NB4 (cell line): ENCODE measurements around the gene LIN28A.

Experiments used
- DNase-seq: peaks from one replicate; pipeline ENCODE4 v3.0.0; 2010; ENCODE audit warnings: low read depth
- H3K4me3 ChIP-seq: one replicate; pipeline ENCODE4 v1.5.1; 2011; ENCODE audit warnings: mild to moderate bottlenecking, low read depth, low read length, moderate library complexity
- CTCF ChIP-seq: IDR thresholded peaks from one replicate; pipeline ENCODE4 v1.5.1; 2012; ENCODE audit warnings: low read depth, low read length
- MYC ChIP-seq: IDR thresholded peaks from 2 replicates; pipeline ENCODE4 v1.6.1; 2011; ENCODE audit warnings: low read depth, low read length
- POLR2A ChIP-seq: IDR thresholded peaks from 2 replicates; pipeline ENCODE4 v1.6.1; 2011; ENCODE audit warnings: mild to moderate bottlenecking; ENCODE audit not compliant: insufficient read length; ENCODE audit errors: extremely low read depth
- TF ChIP-seq, protein P1 (sequence below): IDR thresholded peaks from 2 replicates; pipeline ENCODE4 v1.6.1; 2011; ENCODE audit warnings: low read depth, low read length

The LIN28A gene

DNA sequence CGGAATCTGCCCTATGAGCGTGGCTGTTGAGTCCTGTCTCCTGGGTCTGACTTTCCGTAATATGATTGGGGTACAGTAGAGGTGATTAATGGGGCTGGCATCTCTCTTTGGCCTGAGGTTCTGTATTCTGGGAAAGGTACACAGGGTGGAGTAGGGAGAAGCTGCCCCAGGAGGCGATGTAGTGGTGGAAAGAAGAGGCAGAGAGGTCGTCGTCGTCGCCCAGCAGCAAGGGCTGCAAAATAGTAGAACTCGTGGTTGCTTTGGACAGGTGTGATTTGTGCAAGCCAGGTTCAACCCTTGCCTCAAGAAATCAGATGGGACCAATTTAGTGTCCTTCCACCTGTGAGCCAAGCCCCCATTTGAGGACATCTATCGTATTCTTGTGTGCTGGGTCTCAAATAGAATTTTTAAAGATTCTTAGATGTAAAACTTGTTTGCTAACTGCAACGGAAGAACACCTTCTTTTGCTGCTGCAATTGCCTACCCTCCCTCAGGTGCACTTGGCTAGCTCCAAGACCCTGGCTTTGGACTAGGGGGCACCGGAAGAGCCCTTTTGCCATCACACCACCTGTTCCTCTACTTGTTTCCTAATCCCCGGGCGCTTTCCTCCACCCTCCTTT lies 60.4 kb downstream of the LIN28A start:
- peak overlapping the region; percentile 73 for H3K4me3 ChIP-seq
- TF ChIP-seq, protein P1, sequence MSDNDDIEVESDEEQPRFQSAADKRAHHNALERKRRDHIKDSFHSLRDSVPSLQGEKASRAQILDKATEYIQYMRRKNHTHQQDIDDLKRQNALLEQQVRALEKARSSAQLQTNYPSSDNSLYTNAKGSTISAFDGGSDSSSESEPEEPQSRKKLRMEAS, result no peak
- peak; percentile 19 for DNase-seq

DNA sequence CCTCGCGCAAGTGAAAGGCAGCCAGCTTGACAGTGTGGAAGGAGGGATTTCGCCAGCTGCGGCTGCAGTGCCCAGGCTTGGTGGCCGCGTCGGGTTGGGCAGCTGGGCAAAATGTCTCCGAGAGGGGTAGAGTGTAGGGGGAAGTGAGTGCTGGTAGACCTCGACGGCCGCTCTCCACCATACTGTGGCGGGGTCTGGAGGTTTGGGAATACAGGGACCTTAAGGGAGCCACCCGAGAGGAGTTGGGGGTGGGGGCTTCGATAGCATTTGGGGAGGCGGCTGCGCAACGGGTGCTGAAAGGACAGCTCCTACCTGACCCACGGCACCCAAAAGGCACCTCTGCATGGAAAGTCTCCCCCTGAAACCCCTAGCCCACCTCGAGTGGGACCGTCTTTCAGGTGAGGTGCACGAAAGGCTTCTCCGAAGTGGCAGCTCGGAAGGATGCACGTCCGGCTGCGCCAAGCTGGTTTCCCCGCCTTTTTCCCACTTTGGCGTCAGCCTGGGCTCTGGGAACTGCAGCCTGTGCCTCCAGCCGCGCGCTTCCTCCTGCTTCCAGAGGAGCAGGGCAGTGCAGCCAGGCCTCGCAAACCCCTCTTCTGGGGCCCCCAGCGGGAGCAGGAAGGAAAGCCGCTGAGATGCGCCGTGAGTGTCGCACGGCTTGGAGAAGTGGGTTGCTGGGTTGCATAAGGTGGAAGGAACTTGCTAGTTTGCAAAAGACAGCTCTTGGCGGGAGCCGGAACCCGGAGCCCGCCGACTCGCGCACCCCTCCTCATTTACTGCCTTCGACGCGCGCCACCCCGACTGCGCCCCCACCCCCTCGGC lies 61.1 kb downstream of the LIN28A start:
- no peak for TF ChIP-seq POLR2A
- TF ChIP-seq, protein P1, result 0 out of 2 replicates have a peak, but pooled peaks have one; percentile 1
- TF ChIP-seq CTCF, result no peak
- TF ChIP-seq MYC, result peak; percentile 57
- H3K4me3 ChIP-seq, result peak overlapping the region; percentile 73
- peak; percentile 95 for DNase-seq

DNA sequence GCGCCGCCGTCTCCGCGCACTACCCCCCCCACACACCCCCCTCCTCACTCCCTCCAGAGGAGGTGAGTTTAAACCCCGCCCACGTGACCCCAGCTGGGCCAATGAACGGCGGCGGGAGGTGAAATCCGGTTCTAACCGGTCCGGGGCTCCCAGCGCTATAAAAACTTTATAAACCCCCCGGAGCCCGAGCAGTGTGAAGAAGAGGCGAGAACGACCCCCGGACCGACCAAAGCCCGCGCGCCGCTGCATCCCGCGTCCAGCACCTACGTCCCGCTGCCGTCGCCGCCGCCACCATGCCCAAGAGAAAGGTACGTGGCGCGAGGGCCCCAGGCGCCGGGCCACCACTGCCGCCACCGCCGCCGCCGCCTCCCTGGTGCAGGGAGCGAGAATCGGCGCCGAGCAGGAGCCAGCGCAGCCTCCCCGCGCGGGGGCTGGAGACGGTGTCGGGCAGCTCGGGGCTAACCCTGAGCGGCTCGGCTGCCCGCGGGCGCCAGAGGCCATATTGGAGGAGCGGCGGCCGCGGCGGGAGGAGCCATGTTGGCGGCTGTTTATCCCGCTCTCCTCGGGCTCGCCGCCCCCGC lies 61.8 kb downstream of the LIN28A start, which contains the start of gene HMGN2:
HMGN2 (plus strand) TSS at position 121 of the 581 bp plus-strand sequence; CDS start at position 294, 173 bp downstream.
- TF ChIP-seq POLR2A, result peak; percentile 75
- TF ChIP-seq MYC, result no peak
- TF ChIP-seq CTCF, result no peak
- TF ChIP-seq, protein P1, result peak; percentile 88
- DNase-seq, result no peak
- peak within 1 kb of the TSS; percentile 97 for H3K4me3 ChIP-seq

DNA sequence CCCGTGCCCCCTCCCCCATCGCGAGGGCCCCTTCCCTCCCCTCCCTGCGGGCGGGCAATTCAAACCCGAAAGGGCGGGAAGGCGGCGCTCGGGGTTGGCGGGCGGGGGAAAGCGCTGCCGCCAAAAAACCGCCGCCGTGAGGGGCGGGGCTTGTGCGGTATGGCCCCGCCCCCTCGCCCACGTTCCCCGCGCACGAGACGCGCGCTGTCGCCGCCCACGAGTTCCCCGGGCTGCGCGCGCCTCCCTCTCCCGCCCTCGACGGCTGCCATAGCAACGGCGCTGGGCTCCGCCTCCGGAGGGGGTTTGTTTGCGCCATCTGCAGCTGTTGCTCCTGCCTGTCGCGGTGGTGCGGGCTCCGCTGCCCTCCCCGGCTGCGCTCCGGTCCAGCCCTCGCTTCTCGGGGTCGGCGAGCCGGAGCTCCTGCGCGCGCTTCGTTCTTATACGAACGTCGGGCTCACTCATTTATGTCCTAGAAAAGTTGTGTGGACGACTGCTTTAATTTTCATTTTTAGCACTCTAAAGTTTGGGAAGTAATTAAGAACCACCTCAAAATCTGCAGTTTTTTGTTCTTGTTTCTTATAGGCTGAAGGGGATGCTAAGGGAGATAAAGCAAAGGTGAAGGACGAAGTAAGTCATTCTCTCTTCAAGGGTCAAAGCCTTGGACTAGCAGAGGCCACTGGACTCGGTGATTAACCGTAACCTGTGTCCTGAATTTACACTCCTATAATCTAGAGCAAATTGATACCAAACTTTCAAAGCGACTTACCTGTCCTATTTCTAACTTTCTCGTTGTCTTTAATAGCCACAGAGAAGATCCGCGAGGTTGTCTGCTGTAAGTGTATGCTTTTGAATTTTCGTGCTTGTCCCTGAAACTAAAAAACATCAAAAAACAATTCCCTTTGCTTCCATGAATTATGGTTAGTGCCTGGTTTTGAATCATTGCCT lies 62.6 kb downstream of the LIN28A start:
- TF ChIP-seq, protein P1, result peak; percentile 82
- peak; percentile 85 for TF ChIP-seq MYC
- TF ChIP-seq CTCF, result no peak
- peak overlapping the region; percentile 97 for H3K4me3 ChIP-seq
- DNase-seq, result peak; percentile 92

DNA sequence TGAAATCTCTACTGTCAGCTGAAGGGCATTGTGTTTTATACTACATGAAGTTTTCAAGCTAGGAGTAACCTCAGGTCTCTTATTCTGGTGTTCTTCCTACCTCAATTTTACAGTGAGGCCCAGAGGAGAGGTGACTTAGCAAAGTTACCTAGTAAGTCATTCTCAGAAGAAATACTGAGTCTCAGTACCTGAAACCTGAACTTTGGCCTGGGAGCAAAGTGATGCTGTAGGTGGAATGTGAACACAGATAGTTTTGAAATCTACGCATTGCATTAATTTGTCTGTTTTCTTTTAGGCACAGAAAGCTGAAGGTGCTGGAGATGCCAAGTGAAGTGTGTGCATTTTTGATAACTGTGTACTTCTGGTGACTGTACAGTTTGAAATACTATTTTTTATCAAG lies 64.2 kb downstream of the LIN28A start:
- TF ChIP-seq MYC (no peak), CTCF (no peak), POLR2A (no peak)
- TF ChIP-seq, protein P1, result no peak
- DNase-seq, result no peak
- peak overlapping the region; percentile 97 for H3K4me3 ChIP-seq
